Ramos (cell line): Measurements from ENCODE around the gene NLRP11.
"Not testable (repeated sequence)": the region's sequence is repeated elsewhere in the genome, so short reads cannot be mapped to it uniquely, and the experiment has no call there.

ENCODE experiments used
- in situ Hi-C: fragments of 300-500 bp; cut with MboI; formaldehyde crosslinking; loops from one replicate; pipeline ENCODE4 v1.14.3; 2022; ENCODE audit warnings: low sequenced_read_pairs; ENCODE audit not compliant: unreplicated experiment

NLRP11 gene

GRCh38 chr19:55795021-55795420 is 36.8 kb downstream of the NLRP11 start:
- in situ Hi-C loops = no loop called here

- in situ Hi-C loops = no loop called here
Measured at GRCh38 chr19:55781112-55781511, 50.7 kb downstream of the NLRP11 start.

DNA sequence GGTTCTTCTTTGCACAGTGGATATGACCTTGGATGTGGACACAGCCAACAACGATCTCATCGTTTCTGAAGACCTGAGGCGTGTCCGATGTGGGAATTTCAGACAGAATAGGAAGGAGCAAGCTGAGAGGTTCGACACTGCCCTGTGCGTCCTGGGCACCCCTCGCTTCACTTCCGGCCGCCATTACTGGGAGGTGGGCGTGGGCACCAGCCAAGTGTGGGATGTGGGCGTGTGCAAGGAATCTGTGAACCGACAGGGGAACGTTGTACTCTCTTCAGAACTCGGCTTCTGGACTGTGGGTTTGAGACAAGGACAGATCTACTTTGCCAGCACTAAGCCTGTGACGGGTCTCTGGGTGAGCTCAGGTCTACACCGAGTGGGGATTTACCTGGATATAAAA is 53.5 kb downstream of the NLRP11 start:
- in situ Hi-C loops = no loop called here

GRCh38 chr19:55777528-55777927 is 54.3 kb downstream of the NLRP11 start:
- in situ Hi-C loops = no loop called here

DNA sequence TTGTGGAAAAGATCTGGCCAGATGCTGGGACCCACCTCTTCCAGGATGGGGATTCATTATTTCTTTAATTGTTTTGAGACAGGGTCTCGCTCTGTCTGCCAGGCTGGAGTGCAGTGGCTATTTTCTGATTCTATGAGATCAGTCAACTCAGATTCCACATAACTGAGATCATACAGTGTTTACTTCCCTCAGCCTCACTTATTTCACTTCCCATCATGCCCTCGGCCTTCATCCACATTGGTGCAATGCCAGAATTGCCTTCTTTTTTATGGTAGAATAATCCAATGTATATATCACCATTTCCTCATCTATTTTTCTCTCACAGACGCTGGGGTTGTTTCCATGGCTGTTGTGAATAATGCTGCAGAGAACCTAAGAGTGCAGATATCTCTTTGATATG is 62.2 kb downstream of the NLRP11 start:
- in situ Hi-C loops = not testable (repeated sequence)

- in situ Hi-C loops = not testable (repeated sequence)
Measured at GRCh38 chr19:55768818-55769217, 63.0 kb downstream of the NLRP11 start, which contains the start of gene RFPL4AL1. Gene RFPL4AL1 (plus strand): TSS chr19:55769118. CDS start chr19:55771805, 2,687 bp downstream.

DNA sequence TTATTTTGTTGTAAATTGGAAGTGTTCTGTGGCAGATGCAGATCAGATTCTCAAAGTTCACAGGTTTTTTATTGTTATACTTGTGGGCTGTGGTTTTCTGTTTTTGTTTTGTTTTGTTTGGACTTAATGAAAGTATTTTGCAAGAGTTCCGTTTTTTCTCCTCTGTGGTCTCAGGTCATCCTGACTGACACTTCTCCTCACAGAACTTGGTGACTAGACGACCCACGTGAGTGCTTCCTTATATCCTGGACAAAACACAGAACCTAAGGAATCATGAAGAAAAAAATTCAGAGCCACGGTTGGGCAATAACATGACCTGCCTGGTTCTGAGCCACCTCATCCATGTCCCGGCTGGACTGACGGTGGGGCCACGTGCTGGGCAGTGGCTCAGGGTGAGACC is 65.3 kb downstream of the NLRP11 start:
- in situ Hi-C loops = no loop called here

DNA sequence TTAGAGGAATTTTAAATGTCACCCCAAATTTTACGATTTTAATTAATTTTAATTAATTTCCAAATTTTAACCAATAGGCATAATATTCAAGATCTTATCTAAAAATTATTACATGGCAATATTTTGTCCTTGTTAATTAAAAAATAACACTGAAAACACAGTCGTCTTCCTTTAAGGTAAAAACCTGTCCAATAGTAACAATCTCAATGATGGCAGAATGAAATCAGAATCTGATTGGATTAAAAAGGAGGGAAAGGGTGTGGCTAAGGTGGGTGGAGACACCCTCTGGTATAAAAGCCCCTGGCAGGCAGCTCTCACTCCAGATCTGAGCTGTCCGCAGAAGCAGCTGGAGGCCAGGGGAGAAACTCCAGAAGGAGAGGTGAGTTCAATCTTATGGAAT is 73.0 kb downstream of the NLRP11 start, which contains the start of gene RFPL4A:
TSS of gene RFPL4A (plus strand) at position 301 of the 400 bp plus-strand sequence. CDS start 2,704 bp downstream, outside the sequence.
- in situ Hi-C loops = not testable (repeated sequence)

GRCh38 chr19:55756808-55757207 is 75.0 kb downstream of the NLRP11 start:
- in situ Hi-C loops = not testable (repeated sequence)

DNA sequence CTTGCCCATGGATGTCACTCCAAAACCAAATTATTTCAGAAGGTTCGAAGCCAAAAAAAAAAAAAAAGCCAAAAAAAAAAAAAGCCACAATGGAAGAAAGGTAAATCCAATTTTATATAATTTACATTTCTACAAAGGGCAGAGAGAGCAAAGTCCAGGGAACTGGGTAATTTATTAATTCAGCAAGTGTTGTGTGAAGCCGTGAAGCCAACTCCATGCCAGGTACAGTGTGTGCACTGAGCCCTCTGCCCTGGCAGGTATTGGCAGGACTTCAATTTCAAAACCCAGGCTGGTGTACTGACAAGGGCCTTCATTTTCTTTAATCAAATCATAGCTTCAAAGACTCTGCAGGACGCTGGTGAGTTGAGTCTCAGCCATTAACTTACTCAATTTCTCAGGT is 78.4 kb downstream of the NLRP11 start:
- in situ Hi-C loops = no loop called here

GRCh38 chr19:55750715-55751114 is 81.1 kb downstream of the NLRP11 start:
- in situ Hi-C loops = no loop called here

DNA sequence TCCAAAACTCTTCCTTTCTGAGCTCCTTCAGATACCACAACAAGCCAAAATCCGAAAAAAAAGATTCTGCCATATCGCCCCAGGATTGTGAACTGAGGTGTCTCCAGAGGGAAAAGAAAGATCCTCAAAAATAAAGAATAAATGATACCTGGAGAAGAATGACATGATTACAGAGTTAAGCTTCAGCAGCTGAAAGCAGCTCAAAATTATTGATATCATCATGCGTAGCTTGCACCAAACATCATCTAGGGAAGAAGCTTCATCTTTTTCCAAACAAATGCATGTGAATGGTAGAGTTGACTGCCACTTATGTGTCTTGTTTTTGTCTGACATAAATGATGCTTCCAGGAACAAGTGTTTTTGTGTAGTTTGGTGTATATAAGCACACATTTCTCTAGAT is 93.5 kb downstream of the NLRP11 start, which contains the start of gene NLRP9:
TSS of gene NLRP9 (minus strand) at position 101 of the 400 bp plus-strand sequence. CDS start at position 73, 28 bp downstream.
- in situ Hi-C loops = no loop called here
